Activated T-helper 17 cell treated with anti-CD3 and anti-CD28 coated beads, Interleukin-2, amount 50 U/mL, for 72 hours (primary cell): ENCODE results near the gene ASAP2. TPM values are rescaled to one million over a fixed set of nuclear protein-coding genes. Genes with fewer than 3 reads are reported as not detected.

Experiments
- ATAC-seq: fragments of 150-1000 bp; cut with Tn5 transposase; replicated peaks from 2 replicates; pipeline ENCODE4 v1.10.0; 2021; ENCODE audit warnings: mild to moderate bottlenecking, moderate library complexity
- H3K27ac Mint-ChIP-seq: one replicate; pipeline ENCODE4 v1.8.0; 2022; ENCODE audit warnings: mixed read lengths
- H3K27me3 Mint-ChIP-seq: one replicate; pipeline ENCODE4 v1.8.0; 2022; ENCODE audit warnings: mixed read lengths
- H3K36me3 Mint-ChIP-seq: one replicate; pipeline ENCODE4 v1.8.0; 2022; ENCODE audit warnings: low read depth, mild to moderate bottlenecking, mixed read lengths
- H3K4me1 Mint-ChIP-seq: one replicate; pipeline ENCODE4 v1.8.0; 2022; ENCODE audit warnings: mixed read lengths
- H3K4me3 Mint-ChIP-seq: one replicate; pipeline ENCODE4 v1.8.0; 2022; ENCODE audit warnings: mild to moderate bottlenecking, mixed read lengths
- H3K9me3 Mint-ChIP-seq: one replicate; pipeline ENCODE4 v1.8.0; 2022; ENCODE audit warnings: mixed read lengths
- total RNA-seq, 2 donors: library from RNA; stranded (reverse); gene quantifications; one replicate each; pipeline ENCODE4 v1.2.3, GENCODE V29; 2022

ASAP2 gene
- total RNA-seq, 2 donors from 2014 or later, result 0.17 to 0.19 TPM

DNA sequence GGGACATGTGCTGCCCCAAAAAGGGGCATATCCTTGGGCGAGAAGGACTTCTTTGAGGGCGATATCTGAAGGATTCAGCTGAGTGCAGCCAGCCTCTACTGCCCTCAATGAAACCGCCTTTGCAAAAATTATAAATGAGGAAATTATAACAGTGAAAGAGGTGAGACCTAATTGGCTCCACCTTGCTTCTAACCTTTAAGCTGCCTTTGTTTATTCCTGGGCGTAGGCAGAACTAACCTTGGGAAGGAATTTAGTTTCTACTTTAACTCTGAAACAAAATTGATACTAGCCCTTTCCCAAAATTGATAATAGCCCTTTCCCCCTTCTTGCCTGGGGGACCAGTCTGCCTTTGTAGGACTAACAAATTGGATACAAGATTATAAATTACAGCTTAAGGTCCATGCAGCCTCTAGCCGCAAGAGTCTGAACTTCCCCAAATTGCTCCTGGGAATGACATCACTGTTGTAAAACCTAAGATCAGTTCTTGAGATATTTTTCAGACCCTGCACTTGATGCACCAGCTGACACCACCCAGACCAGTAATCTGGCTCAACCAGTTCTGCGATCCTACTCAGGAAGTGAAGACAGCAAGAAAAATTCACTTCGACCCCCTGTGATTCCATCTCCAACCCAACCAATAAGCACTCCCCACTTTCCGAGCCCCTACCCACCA, 36.0 kb upstream of the ASAP2 start:
- H3K27ac Mint-ChIP-seq, result no peak overlapping the region
- peaks cover 33% of the 10 kb centered on the region for H3K27me3 Mint-ChIP-seq
- H3K4me3 Mint-ChIP-seq, result no peak overlapping the region
- no peaks in the 10 kb centered on the region for H3K9me3 Mint-ChIP-seq
- no peaks in the 10 kb centered on the region for H3K36me3 Mint-ChIP-seq
- H3K4me1 Mint-ChIP-seq, result no peaks in the 10 kb centered on the region
- no peak for ATAC-seq

DNA sequence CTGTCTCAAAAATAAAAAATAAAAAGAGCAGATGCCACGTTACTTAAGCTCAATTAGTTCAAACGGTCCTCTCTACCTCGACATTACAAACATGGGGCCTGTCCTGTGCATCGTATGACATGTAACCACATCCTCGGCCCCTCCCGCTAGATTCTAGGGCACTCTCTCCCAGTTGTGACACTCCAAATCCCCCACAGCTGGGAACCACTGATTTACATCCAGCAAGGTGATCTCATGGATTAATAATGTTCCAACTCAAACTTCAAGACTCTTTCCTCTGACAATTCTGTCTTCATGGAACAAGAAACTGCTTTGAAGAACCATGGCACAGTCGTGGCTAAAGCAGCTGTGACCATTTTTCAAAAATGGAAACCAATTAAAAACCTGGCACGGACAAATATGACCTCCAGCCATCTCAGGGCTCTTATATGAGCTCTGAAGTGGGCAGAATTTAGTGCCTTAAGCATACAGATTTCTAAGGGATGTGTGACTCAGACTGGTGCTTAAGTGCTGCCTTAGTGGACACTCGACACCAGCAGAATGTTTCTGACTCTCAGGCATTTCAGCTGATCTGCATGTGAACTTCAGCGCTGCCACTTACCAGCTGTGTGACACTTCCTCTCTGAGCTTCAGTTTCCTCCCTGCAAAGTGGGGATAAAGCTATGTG, 31.7 kb upstream of the ASAP2 start:
- Mint-ChIP-seq H3K27me3 (peaks cover 31% of the 10 kb centered on the region), H3K27ac (no peak overlapping the region), H3K36me3 (no peaks in the 10 kb centered on the region), H3K4me3 (no peak overlapping the region), H3K4me1 (no peaks in the 10 kb centered on the region), H3K9me3 (no peaks in the 10 kb centered on the region)
- ATAC-seq, result no peak

DNA sequence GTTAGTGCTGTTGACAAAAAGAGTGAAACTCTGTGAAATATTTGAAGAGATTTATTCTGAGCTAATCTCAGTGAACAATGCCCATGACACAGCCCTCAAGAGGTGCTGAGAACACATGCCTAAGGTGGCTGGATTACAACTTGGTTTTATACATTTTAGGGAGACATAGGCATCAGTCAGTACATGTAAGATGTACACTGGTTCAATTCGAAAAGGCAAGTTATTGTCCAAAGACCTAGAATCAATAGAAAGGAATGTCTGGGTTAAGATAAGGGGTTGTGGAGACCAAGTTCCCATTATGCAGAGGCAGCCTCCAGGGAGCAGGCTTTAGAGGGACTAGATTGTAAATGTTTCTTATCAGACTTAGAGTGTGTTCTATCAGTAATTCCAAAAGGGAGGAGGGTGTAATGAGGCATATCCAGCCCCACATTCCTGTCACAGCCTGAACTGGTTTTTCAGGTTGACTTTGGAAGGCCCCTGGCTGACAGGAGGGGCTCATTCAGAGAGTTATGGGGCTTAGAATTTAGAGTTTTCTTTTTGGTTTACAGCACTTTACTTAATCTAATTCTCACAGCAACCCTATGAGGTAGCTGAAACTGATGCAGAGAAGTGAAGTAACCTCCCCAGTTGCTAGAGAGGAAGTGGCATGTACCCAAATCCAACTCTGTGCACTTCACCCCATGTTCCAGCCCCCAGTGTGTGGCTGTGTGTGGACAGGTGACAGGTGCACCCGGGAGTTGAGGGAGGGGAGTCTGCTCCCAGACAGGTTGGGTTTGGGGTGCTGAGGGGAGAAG, 28.3 kb upstream of the ASAP2 start:
- Mint-ChIP-seq H3K27ac (no peak overlapping the region), H3K27me3 (peaks cover 27% of the 10 kb centered on the region), H3K36me3 (no peaks in the 10 kb centered on the region), H3K4me3 (no peak overlapping the region), H3K4me1 (no peaks in the 10 kb centered on the region), H3K9me3 (no peaks in the 10 kb centered on the region)
- no peak for ATAC-seq

GRCh38 chr2:9178904-9179571, 27.6 kb upstream of the ASAP2 start:
- Mint-ChIP-seq H3K27ac (no peak overlapping the region), H3K9me3 (no peaks in the 10 kb centered on the region), H3K4me3 (no peak overlapping the region), H3K36me3 (no peaks in the 10 kb centered on the region), H3K27me3 (peaks cover 32% of the 10 kb centered on the region), H3K4me1 (no peaks in the 10 kb centered on the region)
- ATAC-seq, result no peak

GRCh38 chr2:9179572-9180201, 26.9 kb upstream of the ASAP2 start:
- Mint-ChIP-seq H3K9me3 (no peaks in the 10 kb centered on the region), H3K4me3 (no peak overlapping the region), H3K27ac (no peak overlapping the region), H3K27me3 (peaks cover 31% of the 10 kb centered on the region), H3K4me1 (no peaks in the 10 kb centered on the region), H3K36me3 (no peaks in the 10 kb centered on the region)
- no peak for ATAC-seq

GRCh38 chr2:9184361-9184760, 22.3 kb upstream of the ASAP2 start:
- Mint-ChIP-seq H3K9me3 (no peaks in the 10 kb centered on the region), H3K4me3 (no peak overlapping the region), H3K27ac (no peak overlapping the region), H3K4me1 (no peaks in the 10 kb centered on the region), H3K27me3 (peaks cover 27% of the 10 kb centered on the region), H3K36me3 (no peaks in the 10 kb centered on the region)
- ATAC-seq, result no peak

DNA sequence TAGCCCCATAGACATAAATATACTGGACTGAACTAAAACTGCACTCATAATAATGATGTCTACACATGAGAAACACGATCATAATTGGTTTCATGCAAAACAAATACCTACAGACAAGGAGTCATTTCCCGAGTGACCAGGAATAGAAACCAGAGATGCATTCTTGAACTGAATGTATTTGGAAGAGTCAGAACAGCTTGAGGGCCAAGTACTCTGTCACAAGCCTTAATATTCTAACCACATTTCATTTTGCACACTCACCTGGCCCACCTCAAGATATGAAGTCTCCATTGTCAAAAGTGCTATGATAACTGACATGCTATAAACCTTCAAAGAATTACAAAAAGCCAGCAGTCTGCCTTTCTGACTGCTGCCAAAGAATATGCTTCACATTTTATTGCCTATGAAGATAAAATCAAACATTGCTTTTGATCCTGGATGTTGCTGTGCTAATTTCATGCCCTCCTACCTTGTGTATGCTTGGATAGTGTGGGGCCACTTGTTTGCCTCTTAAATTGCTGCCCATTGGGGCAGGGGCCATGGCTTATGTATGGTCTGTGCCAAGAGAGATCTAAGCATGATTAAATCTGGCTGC, 18.9 kb upstream of the ASAP2 start:
- ATAC-seq, result peak; percentile 59
- peaks cover 14% of the 10 kb centered on the region for H3K27me3 Mint-ChIP-seq
- no peaks in the 10 kb centered on the region for H3K9me3 Mint-ChIP-seq
- no peak overlapping the region for H3K4me3 Mint-ChIP-seq
- H3K4me1 Mint-ChIP-seq, result no peaks in the 10 kb centered on the region
- H3K27ac Mint-ChIP-seq, result no peak overlapping the region
- no peaks in the 10 kb centered on the region for H3K36me3 Mint-ChIP-seq

DNA sequence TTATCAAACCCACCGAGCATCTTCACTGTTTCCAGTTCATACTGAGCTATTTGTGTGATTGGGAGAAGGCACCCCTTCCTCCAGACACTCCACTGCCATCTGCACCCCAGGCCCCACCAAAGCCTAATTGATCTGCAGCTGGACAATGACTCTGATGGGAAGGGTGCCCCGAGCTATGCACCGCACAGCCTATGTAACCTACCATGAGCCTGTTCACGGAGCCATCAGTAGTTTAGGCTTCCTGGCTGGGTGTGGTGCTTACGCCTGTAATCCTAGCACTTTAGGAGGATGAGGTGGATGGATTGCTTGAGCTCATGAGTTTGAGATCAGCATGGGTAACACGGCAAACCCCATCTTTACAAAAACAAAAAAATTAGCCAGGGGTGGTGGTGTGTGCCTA, 17.8 kb upstream of the ASAP2 start:
- H3K27ac Mint-ChIP-seq, result no peak overlapping the region
- no peak for ATAC-seq
- H3K9me3 Mint-ChIP-seq, result no peaks in the 10 kb centered on the region
- H3K27me3 Mint-ChIP-seq, result peaks cover 6% of the 10 kb centered on the region
- H3K36me3 Mint-ChIP-seq, result no peaks in the 10 kb centered on the region
- H3K4me1 Mint-ChIP-seq, result no peaks in the 10 kb centered on the region
- H3K4me3 Mint-ChIP-seq, result no peak overlapping the region

DNA sequence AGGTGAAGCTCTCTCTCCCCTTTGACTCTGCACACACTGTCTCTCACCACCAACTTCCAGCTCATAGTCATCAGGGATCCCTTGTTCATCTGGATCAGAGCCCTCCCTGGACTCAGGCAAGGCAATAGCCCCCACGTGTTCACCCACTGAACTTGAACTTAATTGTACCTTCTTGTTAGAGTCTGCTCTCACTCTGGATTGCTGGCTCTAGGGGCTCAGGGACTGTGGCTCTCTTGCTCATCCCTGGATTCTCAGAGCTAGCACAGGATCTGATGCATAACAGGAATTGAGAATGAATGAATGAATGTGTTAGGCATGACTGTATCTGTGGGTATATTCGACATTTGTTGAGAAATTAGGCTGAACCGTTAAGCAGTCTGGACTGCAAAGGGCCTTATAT, 16.7 kb upstream of the ASAP2 start:
- Mint-ChIP-seq H3K4me3 (no peak overlapping the region), H3K27me3 (peaks cover 6% of the 10 kb centered on the region), H3K27ac (no peak overlapping the region)

GRCh38 chr2:9191041-9191481, 15.6 kb upstream of the ASAP2 start:
- Mint-ChIP-seq H3K36me3 (no peaks in the 10 kb centered on the region), H3K27me3 (peaks cover 3% of the 10 kb centered on the region)

More for the DNA sequence above, 16.7 kb upstream of the ASAP2 start:
- no peaks in the 10 kb centered on the region for H3K36me3 Mint-ChIP-seq
- H3K9me3 Mint-ChIP-seq, result no peaks in the 10 kb centered on the region
- H3K4me1 Mint-ChIP-seq, result no peaks in the 10 kb centered on the region
- ATAC-seq, result peak; percentile 19

GRCh38 chr2:9192712-9193111, 13.9 kb upstream of the ASAP2 start:
- Mint-ChIP-seq H3K4me1 (no peaks in the 10 kb centered on the region), H3K36me3 (no peaks in the 10 kb centered on the region), H3K27ac (no peak overlapping the region), H3K27me3 (peaks cover 6% of the 10 kb centered on the region), H3K9me3 (no peaks in the 10 kb centered on the region), H3K4me3 (no peak overlapping the region)
- no peak for ATAC-seq

More at GRCh38 chr2:9191041-9191481, 15.6 kb upstream of the ASAP2 start:
- Mint-ChIP-seq H3K4me3 (no peak overlapping the region), H3K27ac (no peak overlapping the region), H3K9me3 (no peaks in the 10 kb centered on the region), H3K4me1 (no peaks in the 10 kb centered on the region)
- no peak for ATAC-seq

- Mint-ChIP-seq H3K27ac (no peak overlapping the region), H3K27me3 (peaks cover 15% of the 10 kb centered on the region), H3K36me3 (no peaks in the 10 kb centered on the region), H3K9me3 (no peaks in the 10 kb centered on the region), H3K4me1 (no peaks in the 10 kb centered on the region), H3K4me3 (no peak overlapping the region)
- no peak for ATAC-seq
Measured at GRCh38 chr2:9194352-9194751, 12.3 kb upstream of the ASAP2 start.

DNA sequence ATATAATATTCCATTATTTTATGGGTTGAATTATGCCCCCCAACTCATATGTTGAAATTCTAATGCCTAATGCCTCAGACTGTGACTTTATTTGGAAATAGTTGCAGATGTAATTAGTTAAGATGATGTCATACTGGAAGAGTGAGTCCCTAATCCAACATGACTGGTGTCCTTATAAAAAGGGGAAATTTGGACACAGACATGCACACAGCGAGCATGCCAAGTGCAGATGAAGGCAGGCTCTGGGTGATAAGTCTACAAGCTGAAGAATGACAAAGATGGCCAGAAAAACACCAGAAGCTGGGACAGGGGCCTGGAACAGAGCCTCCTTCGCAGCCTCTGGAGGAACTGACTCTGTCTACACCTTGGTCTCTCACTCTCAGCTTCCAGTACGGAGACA, 10.0 kb upstream of the ASAP2 start:
- no peaks in the 10 kb centered on the region for H3K9me3 Mint-ChIP-seq
- no peak overlapping the region for H3K27ac Mint-ChIP-seq
- ATAC-seq, result no peak
- no peaks in the 10 kb centered on the region for H3K36me3 Mint-ChIP-seq
- no peaks in the 10 kb centered on the region for H3K4me1 Mint-ChIP-seq
- H3K4me3 Mint-ChIP-seq, result no peak overlapping the region
- peaks cover 29% of the 10 kb centered on the region for H3K27me3 Mint-ChIP-seq

GRCh38 chr2:9197916-9198315, 8.7 kb upstream of the ASAP2 start:
- H3K4me1 Mint-ChIP-seq, result no peaks in the 10 kb centered on the region
- no peaks in the 10 kb centered on the region for H3K36me3 Mint-ChIP-seq
- H3K9me3 Mint-ChIP-seq, result no peaks in the 10 kb centered on the region
- ATAC-seq, result no peak
- H3K27me3 Mint-ChIP-seq, result peaks cover 30% of the 10 kb centered on the region
- H3K4me3 Mint-ChIP-seq, result no peak overlapping the region
- H3K27ac Mint-ChIP-seq, result no peak overlapping the region
